HepG2 (cell line): Measurements from ENCODE around the gene TPRG1. TPM values are rescaled to one million over a fixed set of nuclear protein-coding genes. Genes with fewer than 3 reads are reported as not detected.

ENCODE experiments used
- ATAC-seq: fragments of 200-7000 bp; cut with Tn5 transposase; 3 replicates; pipeline ENCODE4 v1.9.1; 2020; ENCODE audit warnings: mild to moderate bottlenecking, moderate library complexity
- BruUV-seq: library from RNA; stranded (reverse); fragments of 400-500 nt; replicated peaks from 2 replicates; lab custom pipeline; 2021; lab: Mats Ljungman, UMichigan
- CTCF ChIA-PET: fragments of 300-600 bp; formaldehyde crosslinking; extraction: SDS; loops from one replicate; lab custom pipeline; 2021; ENCODE audit warnings: low total read pairs, inconsistent platforms, low intra/inter-chr PET ratio; lab: Yijun Ruan, JAX
- POLR2A ChIA-PET: fragments of 350-600 bp; sonication (Branson Sonifier 250); formaldehyde crosslinking; loops from one replicate; lab custom pipeline; 2020; ENCODE audit warnings: antibody characterized with exemption, inconsistent platforms; lab: Yijun Ruan, JAX
- DNase-seq: peaks from one replicate; pipeline ENCODE4 v3.0.0-alpha.2; 2015; ENCODE audit warnings: low spot score
- FAIRE-seq: peaks from 3 replicates; lab custom pipeline; 2011; peaks lifted over from hg19 to GRCh38; lab: Jason Lieb, UNC
- H2AFZ ChIP-seq: one replicate; pipeline ENCODE4 v1.6.1; 2011; ENCODE audit warnings: low read length, inconsistent platforms
- H3K27ac ChIP-seq: fragments of 300-600 bp; 3 replicates; pipeline ENCODE4 v1.8.0; 2011; ENCODE audit warnings: mixed run types, mild to moderate bottlenecking, mixed read lengths, low read length, inconsistent platforms; ENCODE audit not compliant: insufficient read depth; ENCODE audit errors: extremely low read length
- H3K27me3 ChIP-seq, 2 experiments: fragments of 200-600 bp in 1 of 2; 2 replicates in 1 of 2; 3 replicates in 1 of 2; pipeline versions ENCODE4 v1.6.0 to v1.8.0; 2011; ENCODE audit warnings: low read length in 2 of 2, mild to moderate bottlenecking in 2 of 2, moderate library complexity in 2 of 2, inconsistent platforms in 1 of 2; ENCODE audit not compliant: insufficient read depth in 2 of 2, control insufficient read depth in 1 of 2
- H3K36me3 ChIP-seq, 2 experiments: fragments of 200-600 bp in 1 of 2; replicated peaks in 1 of 2; 2 replicates in 1 of 2; 3 replicates in 1 of 2; pipeline versions ENCODE4 v1.5.1 to v1.8.0; 2011; ENCODE audit warnings: low read length in 2 of 2, inconsistent platforms in 1 of 2; ENCODE audit not compliant: insufficient read depth in 2 of 2, control insufficient read depth in 1 of 2
- H3K4me1 ChIP-seq: 2 replicates; pipeline ENCODE4 v1.5.1; 2012; ENCODE audit warnings: low read length, inconsistent platforms; ENCODE audit not compliant: insufficient read depth
- H3K4me2 ChIP-seq: 2 replicates; pipeline ENCODE4 v1.6.0; 2011; ENCODE audit warnings: low read depth, low read length, inconsistent platforms
- H3K4me3 ChIP-seq, 3 experiments: fragments of 200-600 bp in 1 of 3; sonication (generic), shearing (Covaris generic) in 1 of 3; replicated peaks in 1 of 3; 2 replicates each; pipeline ENCODE4 v1.5.1; 2011 to 2016; ENCODE audit warnings: low read length in 3 of 3, inconsistent platforms in 2 of 3, low read depth in 2 of 3, mild to moderate bottlenecking in 2 of 3, control low read depth in 1 of 3, mixed read lengths in 1 of 3; ENCODE audit not compliant: insufficient read depth in 1 of 3
- H3K79me2 ChIP-seq: one replicate; pipeline ENCODE4 v1.6.1; 2011; ENCODE audit warnings: low read length, inconsistent platforms; ENCODE audit not compliant: insufficient read depth
- H3K9ac ChIP-seq: 2 replicates; pipeline ENCODE4 v1.6.0; 2011; ENCODE audit warnings: mild to moderate bottlenecking, low read depth, low read length, inconsistent platforms; ENCODE audit not compliant: insufficient read depth
- H3K9me3 ChIP-seq: 2 replicates; pipeline ENCODE4 v1.5.1; 2012; ENCODE audit warnings: mild to moderate bottlenecking, low read length
- H4K20me1 ChIP-seq: 2 replicates; pipeline ENCODE4 v1.6.0; 2011; ENCODE audit warnings: inconsistent platforms, mild to moderate bottlenecking, low read length, moderate library complexity; ENCODE audit not compliant: insufficient read depth
- KMT2A ChIP-seq: sonication (generic); formaldehyde crosslinking; IDR thresholded peaks from 2 replicates; pipeline ENCODE4 v1.4.0; 2020; ENCODE audit warnings: missing genetic modification reagents
- PAF1 ChIP-seq: IDR thresholded peaks from 2 replicates; pipeline ENCODE4 v1.6.1; 2016; ENCODE audit warnings: missing genetic modification reagents, missing compliant biosample characterization
- ZC3H13 ChIP-seq: sonication (generic); formaldehyde crosslinking; IDR thresholded peaks from 2 replicates; pipeline ENCODE4 v1.8.1; 2023; ENCODE audit warnings: mild to moderate bottlenecking, missing genetic modification reagents, moderate library complexity
- ZFP37 ChIP-seq: sonication (generic); formaldehyde crosslinking; IDR thresholded peaks from 2 replicates; pipeline ENCODE4 v1.4.0; 2020; ENCODE audit warnings: missing genetic modification reagents, borderline replicate concordance
- ZNF430 ChIP-seq: sonication (generic); formaldehyde crosslinking; IDR thresholded peaks from 2 replicates; pipeline ENCODE4 v1.9.0; 2021; ENCODE audit warnings: mild to moderate bottlenecking, missing genetic modification reagents
- ZNF83 ChIP-seq: sonication (generic); formaldehyde crosslinking; IDR thresholded peaks from 2 replicates; pipeline ENCODE4 v1.4.0; 2020; ENCODE audit warnings: missing genetic modification reagents, mild to moderate bottlenecking, borderline replicate concordance
- WGBS: methylation state at CpG from one replicate; pipeline ENCODE4 v1.1.6; 2017; ENCODE audit warnings: low lambda C conversion rate; 5-methylcytosine and 5-hydroxymethylcytosine counted together
- in situ Hi-C: cut with HindIII; loops from 2 replicates; pipeline ENCODE4 v1.10.0; 2017; ENCODE audit warnings: low pct_unique_long_range_greater_than_20kb; ENCODE audit not compliant: extremely low pct_ligation_motif_present
- intact Hi-C: fragments of 100-400 bp; cut with micrococcal nuclease; formaldehyde crosslinking; loops from one replicate; pipeline ENCODE4 v1.10.0; 2022; ENCODE audit not compliant: unreplicated experiment
- polyA plus RNA-seq, 8 experiments: library from polyadenylated mRNA; depleted of rRNA in 3 of 8; stranded (reverse) in 7 of 8; unstranded in 1 of 8; fragments of >200 nt; fragmentation: Illumina TruSeq in 4 of 8; extraction: Trizol in 4 of 8; gene quantifications; 2 replicates each; pipeline versions ENCODE4 v1.2.1 to v1.2.3, GENCODE V29; 2011 to 2016; ENCODE audit warnings: low read depth in 4 of 8, missing spikeins in 1 of 8, mixed read lengths in 1 of 8; ENCODE audit not compliant: insufficient read depth in 1 of 8
- total RNA-seq, 5 experiments: library from RNA; depleted of rRNA; stranded (reverse); fragments of >200 nt; fragmentation: Illumina TruSeq; extraction: Trizol; gene quantifications; 2 replicates each; pipeline ENCODE4 v1.2.3, GENCODE V29; 2016; ENCODE audit warnings: low read depth in 1 of 5
- TF ChIP-seq, protein P1 (sequence below): sonication (generic); formaldehyde crosslinking; IDR thresholded peaks from 2 replicates; pipeline ENCODE4 v1.4.0; 2020; ENCODE audit warnings: low read depth, mild to moderate bottlenecking, missing genetic modification reagents
- TF ChIP-seq, protein P2 (sequence below): IDR thresholded peaks from 2 replicates; pipeline ENCODE4 v1.6.1; 2018; ENCODE audit warnings: missing genetic modification reagents, mild to moderate bottlenecking, missing compliant biosample characterization
- TF ChIP-seq, protein P3 (sequence below): sonication (generic); formaldehyde crosslinking; IDR thresholded peaks from 2 replicates; pipeline ENCODE4 v1.4.0; 2020; ENCODE audit warnings: missing genetic modification reagents
- TF ChIP-seq, protein P4 (sequence below): sonication (generic); formaldehyde crosslinking; IDR thresholded peaks from 2 replicates; pipeline ENCODE4 v1.4.0; 2020; ENCODE audit warnings: missing genetic modification reagents
- TF ChIP-seq, protein P5 (sequence below): conservative IDR thresholded peaks from 2 replicates; pipeline ENCODE4 v1.6.1; 2018; ENCODE audit warnings: missing genetic modification reagents
- TF ChIP-seq, protein P6 (sequence below): sonication (generic); formaldehyde crosslinking; IDR thresholded peaks from 2 replicates; pipeline ENCODE4; 2020; ENCODE audit warnings: missing genetic modification reagents, mild to moderate bottlenecking, borderline replicate concordance

The TPRG1 gene
- total and polyA plus RNA-seq, 2 of the 13 experiments (the other 11 are each of a cell fraction or from before 2014, with no cell fraction given), result 0.17 TPM; not detected in 1

DNA sequence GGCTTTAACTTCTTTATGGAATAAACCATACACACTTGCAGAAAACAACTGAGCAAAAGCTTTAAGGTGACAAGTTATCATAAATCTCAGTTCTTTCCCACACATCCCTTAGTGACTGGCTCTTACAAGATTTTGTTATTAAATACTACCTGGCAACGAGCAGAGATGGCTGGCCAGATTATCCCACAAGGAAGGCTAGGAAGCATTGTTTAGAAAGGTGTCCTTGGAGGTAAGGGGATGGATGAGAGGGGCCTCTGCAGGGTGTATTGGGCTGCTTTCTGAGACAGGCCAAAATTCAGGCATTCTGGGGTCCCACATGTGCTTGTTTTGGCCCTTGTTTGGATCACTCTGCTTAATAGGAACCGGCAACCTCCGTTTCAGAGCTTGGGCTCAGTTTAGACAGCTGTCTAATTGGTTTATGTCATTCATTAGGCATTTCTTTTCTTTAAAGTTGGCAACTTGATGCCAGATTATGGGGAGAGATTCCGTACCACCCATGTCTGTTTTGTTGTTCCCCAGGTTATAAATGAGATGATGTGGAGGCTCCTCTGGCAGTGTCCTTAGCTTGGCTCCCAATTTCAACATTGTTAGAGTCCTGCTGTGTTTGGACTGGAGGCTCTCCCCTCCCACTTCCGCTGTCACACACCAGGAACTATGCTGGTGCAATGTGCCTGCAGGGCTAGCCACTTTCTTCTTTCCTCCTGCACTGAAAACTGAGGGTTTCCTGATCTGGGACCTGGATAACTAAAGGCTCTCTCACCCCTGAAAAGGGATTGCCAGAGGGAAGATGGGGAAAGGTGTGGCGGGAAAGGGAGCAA, 121.1 kb downstream of the TPRG1 start:
- Histone ChIP-seq H3K79me2 (no peaks in the 10 kb centered on the region), H3K4me3 (no peak overlapping the region), H3K9ac (no peak overlapping the region), H3K27me3 (no peaks in the 10 kb centered on the region), H3K4me1 (no peaks in the 10 kb centered on the region), H2AFZ (no peak overlapping the region), H4K20me1 (no peaks in the 10 kb centered on the region), H3K9me3 (no peaks in the 10 kb centered on the region), H3K27ac (no peak overlapping the region), H3K36me3 (no peaks in the 10 kb centered on the region), H3K4me2 (no peak overlapping the region)
- intact Hi-C loops (no loop called here), in situ Hi-C loops (no loop called here)
- ATAC-seq (no peak), DNase-seq (no peak), FAIRE-seq (no peak)
- WGBS, result 16% methylated on average over 6 of the region's 6 CpGs
- ChIA-PET CTCF (no interaction called here), POLR2A (no interaction called here)
- BruUV-seq, result no TSS peak
- TF ChIP-seq, protein P1, sequence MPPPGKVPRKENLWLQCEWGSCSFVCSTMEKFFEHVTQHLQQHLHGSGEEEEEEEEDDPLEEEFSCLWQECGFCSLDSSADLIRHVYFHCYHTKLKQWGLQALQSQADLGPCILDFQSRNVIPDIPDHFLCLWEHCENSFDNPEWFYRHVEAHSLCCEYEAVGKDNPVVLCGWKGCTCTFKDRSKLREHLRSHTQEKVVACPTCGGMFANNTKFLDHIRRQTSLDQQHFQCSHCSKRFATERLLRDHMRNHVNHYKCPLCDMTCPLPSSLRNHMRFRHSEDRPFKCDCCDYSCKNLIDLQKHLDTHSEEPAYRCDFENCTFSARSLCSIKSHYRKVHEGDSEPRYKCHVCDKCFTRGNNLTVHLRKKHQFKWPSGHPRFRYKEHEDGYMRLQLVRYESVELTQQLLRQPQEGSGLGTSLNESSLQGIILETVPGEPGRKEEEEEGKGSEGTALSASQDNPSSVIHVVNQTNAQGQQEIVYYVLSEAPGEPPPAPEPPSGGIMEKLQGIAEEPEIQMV (CRISPR knock-in tag), result no peak
- TF ChIP-seq ZC3H13 (CRISPR knock-in tag), result no peak
- no peak for TF ChIP-seq ZNF83 (CRISPR knock-in tag)
- no peak for TF ChIP-seq KMT2A (CRISPR knock-in tag)
- no peak for TF ChIP-seq PAF1 (CRISPR knock-in tag)
- TF ChIP-seq ZFP37 (CRISPR knock-in tag), result no peak
- TF ChIP-seq, protein P2, sequence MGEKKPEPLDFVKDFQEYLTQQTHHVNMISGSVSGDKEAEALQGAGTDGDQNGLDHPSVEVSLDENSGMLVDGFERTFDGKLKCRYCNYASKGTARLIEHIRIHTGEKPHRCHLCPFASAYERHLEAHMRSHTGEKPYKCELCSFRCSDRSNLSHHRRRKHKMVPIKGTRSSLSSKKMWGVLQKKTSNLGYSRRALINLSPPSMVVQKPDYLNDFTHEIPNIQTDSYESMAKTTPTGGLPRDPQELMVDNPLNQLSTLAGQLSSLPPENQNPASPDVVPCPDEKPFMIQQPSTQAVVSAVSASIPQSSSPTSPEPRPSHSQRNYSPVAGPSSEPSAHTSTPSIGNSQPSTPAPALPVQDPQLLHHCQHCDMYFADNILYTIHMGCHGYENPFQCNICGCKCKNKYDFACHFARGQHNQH (CRISPR knock-in tag), result no peak
- no peak for TF ChIP-seq ZNF430 (CRISPR knock-in tag)
- TF ChIP-seq, protein P3, sequence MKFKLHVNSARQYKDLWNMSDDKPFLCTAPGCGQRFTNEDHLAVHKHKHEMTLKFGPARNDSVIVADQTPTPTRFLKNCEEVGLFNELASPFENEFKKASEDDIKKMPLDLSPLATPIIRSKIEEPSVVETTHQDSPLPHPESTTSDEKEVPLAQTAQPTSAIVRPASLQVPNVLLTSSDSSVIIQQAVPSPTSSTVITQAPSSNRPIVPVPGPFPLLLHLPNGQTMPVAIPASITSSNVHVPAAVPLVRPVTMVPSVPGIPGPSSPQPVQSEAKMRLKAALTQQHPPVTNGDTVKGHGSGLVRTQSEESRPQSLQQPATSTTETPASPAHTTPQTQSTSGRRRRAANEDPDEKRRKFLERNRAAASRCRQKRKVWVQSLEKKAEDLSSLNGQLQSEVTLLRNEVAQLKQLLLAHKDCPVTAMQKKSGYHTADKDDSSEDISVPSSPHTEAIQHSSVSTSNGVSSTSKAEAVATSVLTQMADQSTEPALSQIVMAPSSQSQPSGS, result no peak
- TF ChIP-seq, protein P4, sequence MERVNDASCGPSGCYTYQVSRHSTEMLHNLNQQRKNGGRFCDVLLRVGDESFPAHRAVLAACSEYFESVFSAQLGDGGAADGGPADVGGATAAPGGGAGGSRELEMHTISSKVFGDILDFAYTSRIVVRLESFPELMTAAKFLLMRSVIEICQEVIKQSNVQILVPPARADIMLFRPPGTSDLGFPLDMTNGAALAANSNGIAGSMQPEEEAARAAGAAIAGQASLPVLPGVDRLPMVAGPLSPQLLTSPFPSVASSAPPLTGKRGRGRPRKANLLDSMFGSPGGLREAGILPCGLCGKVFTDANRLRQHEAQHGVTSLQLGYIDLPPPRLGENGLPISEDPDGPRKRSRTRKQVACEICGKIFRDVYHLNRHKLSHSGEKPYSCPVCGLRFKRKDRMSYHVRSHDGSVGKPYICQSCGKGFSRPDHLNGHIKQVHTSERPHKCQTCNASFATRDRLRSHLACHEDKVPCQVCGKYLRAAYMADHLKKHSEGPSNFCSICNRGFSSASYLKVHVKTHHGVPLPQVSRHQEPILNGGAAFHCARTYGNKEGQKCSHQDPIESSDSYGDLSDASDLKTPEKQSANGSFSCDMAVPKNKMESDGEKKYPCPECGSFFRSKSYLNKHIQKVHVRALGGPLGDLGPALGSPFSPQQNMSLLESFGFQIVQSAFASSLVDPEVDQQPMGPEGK, result no peak
- TF ChIP-seq, protein P5, sequence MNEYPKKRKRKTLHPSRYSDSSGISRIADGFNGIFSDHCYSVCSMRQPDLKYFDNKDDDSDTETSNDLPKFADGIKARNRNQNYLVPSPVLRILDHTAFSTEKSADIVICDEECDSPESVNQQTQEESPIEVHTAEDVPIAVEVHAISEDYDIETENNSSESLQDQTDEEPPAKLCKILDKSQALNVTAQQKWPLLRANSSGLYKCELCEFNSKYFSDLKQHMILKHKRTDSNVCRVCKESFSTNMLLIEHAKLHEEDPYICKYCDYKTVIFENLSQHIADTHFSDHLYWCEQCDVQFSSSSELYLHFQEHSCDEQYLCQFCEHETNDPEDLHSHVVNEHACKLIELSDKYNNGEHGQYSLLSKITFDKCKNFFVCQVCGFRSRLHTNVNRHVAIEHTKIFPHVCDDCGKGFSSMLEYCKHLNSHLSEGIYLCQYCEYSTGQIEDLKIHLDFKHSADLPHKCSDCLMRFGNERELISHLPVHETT (CRISPR knock-in tag), result no peak
- TF ChIP-seq, protein P6, sequence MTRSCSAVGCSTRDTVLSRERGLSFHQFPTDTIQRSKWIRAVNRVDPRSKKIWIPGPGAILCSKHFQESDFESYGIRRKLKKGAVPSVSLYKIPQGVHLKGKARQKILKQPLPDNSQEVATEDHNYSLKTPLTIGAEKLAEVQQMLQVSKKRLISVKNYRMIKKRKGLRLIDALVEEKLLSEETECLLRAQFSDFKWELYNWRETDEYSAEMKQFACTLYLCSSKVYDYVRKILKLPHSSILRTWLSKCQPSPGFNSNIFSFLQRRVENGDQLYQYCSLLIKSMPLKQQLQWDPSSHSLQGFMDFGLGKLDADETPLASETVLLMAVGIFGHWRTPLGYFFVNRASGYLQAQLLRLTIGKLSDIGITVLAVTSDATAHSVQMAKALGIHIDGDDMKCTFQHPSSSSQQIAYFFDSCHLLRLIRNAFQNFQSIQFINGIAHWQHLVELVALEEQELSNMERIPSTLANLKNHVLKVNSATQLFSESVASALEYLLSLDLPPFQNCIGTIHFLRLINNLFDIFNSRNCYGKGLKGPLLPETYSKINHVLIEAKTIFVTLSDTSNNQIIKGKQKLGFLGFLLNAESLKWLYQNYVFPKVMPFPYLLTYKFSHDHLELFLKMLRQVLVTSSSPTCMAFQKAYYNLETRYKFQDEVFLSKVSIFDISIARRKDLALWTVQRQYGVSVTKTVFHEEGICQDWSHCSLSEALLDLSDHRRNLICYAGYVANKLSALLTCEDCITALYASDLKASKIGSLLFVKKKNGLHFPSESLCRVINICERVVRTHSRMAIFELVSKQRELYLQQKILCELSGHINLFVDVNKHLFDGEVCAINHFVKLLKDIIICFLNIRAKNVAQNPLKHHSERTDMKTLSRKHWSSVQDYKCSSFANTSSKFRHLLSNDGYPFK, result no peak
